HG03280 (cell line): Measurements from ENCODE around the gene ZDHHC3.
"Not testable (repeated sequence)": the region's sequence is repeated elsewhere in the genome, so short reads cannot be mapped to it uniquely, and the experiment has no call there.

Source experiments
- ATAC-seq: cut with Tn5 transposase; IDR thresholded peaks from one replicate; pipeline ENCODE4 v1.9.1; 2021; ENCODE audit warnings: mild to moderate bottlenecking, moderate library complexity; ENCODE audit not compliant: unreplicated experiment

The ZDHHC3 gene

DNA sequence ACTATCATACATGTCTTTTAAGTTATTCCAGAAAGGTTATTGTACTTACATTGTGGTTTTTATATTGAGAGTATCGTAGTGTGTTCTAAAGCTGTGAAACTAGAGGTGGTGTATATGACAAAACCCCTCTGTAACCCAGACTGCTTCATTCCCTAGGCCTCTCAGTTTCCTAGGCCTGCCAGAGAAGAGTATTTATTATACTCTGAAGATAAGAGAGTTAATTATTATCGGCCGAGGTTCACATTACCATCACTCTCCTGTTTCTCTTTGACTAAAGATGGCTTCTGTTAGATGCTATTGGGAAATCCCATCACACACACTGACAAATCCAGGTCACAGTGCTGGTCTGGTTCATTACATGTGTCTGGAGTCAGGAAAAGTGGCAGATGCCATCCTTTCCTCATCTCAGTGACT lies 20.6 kb upstream of the ZDHHC3 start:
- no peak for ATAC-seq

DNA sequence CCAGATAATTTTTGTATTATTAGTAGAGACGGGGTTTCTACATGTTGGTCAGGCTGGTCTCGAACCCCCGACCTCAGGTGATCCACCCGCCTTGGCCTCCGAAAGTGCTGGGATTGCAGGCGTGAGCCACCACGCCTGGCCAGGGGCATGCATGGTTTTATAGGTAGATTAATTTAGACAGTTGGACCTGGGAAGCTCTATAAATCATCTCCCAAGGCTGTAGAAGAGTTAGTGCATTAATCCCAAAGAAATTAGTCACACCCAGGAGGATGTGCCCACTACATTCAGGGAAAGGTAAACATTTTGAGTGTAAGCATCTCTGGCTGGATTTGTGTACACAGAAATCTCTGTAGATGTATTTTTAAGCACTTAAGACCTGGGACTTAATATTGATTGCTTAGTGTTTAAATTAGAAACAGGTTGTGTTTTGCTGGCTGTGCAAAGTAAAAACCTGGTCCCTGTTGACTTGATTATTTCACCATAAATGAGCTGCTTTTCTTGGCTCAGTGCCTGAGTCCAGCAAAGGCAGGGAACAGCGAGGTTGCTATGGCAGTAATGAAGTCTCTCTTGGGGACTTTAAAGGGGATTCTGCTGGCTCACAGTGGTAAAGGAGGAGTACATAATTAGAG lies 19.3 kb upstream of the ZDHHC3 start:
- ATAC-seq = no peak

DNA sequence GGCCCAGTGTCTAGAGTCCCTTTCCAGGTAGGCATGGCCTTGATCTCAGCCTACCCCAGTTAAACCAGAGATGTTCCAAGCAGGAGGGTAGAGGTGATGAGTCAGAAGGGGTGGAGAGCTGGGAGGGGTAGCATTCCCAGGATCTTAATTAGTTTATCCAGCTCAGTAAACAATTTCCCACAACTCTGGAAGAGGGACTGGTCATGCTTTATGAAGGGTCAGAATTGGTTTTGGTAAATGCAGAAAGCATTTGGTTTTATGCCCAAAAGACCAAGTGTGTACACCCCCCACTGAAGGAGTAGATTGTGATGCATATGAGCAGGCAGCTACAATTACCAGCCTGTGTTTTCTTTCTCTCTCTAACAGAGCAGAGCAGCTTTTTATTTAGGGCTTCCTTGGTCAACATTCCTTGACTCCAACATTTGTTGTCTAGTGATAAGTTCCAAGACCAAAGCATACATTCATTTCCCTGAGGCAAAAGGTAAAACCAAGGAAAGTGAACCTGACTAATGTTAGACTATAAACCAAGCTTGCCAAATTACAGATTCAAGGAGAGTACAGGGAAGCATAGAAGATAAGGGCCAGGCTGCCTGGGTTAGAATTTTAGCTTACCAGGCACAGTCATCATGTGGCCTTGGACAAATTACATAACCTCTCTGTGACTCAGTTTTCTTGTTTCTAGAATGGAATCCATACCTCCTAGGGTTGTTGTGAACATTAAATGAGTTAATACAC lies 17.7 kb upstream of the ZDHHC3 start:
- ATAC-seq = no peak

DNA sequence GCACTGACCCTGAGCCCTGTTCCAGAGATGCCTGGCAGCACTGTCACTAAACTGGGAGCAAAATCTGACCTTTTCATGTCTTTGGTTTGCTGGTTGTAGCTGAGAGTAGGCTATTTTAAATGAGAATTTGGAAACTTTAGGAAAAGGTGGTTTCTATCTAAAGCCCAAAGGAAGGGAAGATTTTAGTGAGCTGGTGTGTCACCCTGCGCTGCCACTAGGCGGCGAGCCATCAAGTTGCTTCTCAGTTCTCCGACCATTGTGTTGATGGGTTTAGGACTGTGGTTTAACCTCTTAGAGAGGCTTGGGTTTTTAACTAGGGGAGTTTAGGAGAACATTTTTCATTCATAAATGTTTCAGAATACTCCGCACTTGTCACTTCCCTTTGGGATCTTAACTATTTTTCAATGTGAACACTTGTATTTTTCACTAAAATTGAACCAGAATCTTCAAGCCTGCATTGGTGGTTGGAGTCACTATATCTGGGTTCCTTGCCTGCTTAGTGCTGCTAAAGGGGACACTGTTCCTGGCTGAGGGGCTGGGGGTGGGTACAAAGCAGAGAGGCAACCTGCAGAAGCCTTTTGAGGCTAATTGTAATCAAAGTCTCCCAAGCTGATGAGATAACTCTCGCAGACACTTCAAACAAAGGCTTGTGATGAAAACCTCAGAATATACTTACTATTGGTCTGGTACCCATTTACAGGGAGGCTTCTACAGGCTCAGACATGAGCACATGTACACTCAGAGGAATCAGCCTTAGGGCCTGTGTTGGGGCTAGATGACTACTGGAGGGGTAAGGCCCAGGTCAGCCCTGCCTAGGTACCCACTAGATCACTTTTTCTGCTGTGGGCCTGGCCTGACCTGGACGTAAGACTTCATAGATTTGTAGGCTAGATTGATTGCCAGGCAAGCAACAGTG lies 16.8 kb upstream of the ZDHHC3 start:
- no peak for ATAC-seq

DNA sequence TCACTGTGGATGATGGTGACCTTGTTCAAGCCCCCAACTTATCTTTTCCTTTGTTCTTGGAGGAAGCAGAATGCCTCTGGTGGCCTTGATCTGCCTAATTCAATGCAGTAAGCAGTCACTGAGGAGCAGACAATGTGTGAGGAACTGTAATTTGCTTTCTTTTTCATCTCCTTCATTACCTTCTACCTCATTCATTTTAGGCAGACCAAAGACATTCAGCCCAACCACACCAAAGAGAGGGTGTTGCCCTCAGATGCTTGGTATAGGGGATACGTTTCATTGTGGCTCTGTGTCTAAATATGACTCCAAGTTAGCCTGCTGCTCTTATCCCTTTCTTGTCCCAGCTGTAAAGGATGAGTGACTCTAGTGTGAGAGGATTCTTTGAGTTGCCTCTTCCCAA lies 15.4 kb upstream of the ZDHHC3 start:
- ATAC-seq = no peak

DNA sequence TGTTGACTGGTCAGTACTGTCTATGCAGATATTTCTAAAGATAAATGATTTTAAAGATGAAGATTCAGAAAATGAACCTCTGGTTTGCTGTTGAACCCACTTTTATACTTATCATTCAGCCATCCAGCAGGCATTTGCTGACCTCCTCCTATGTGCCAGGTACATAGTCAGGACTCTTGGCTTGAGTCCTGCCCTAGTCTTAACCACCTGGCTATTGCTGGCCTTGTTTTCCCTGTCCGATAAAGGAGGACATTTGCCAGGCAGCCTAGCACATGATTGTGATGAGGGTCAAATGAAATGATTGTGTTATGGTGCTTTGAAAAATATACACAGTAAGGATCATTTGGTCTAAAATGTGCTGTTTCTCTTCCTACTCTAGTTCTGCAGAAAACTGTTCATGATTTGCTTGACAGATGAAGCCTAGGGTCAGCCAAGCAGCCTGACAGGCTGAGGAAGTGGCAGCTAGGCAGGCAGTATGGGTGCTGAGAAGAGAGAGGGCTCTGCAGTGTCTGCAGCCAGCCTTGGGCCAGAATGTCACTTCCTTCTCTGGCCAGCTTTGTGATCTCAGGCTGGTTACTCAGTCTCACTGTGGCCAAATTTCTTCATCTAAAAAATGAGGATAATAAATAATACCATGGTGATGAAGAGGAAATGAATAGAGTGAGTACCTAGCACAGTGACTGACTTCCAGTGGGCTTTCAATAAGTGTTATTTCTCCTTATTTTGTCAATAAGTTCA lies 13.8 kb upstream of the ZDHHC3 start:
- no peak for ATAC-seq

DNA sequence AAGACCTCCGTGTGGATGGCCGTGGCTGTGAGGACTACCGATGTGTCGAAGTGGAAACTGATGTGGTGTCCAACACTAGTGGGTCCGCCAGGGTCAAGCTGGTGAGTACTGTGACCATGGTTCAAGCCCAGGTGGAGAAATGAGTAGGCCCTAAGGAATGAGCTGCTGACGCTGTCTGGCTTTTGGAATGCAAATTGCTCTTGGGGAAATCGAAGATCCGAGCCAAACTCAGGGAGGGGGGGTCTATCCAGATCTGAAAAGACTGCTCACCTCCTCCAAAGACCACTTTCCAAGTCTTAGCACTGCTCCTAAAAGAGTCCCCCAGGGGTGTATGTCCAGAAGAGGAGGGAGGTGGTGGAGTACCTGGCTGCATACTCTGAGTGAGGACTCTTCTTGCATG lies 13.2 kb upstream of the ZDHHC3 start:
- no peak for ATAC-seq

DNA sequence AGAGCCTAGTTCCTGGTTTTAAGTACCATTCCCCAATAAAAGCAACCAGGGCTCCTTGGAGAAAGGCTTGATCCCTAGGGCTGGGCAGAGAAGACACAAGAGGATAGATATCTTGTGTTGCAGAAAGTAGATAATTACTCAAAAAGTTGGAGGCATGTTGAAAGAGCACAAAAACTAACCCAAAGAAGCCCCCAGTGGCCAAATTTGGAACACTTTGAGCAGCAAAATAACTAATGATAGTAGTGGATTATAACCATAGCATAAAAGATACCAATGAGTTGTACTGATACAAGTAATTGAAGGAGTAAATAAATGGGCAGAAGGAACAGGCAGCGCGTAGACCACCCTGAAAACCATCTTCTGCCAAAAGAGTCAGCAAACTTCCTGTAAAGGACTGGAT lies 12.1 kb upstream of the ZDHHC3 start:
- ATAC-seq = no peak

DNA sequence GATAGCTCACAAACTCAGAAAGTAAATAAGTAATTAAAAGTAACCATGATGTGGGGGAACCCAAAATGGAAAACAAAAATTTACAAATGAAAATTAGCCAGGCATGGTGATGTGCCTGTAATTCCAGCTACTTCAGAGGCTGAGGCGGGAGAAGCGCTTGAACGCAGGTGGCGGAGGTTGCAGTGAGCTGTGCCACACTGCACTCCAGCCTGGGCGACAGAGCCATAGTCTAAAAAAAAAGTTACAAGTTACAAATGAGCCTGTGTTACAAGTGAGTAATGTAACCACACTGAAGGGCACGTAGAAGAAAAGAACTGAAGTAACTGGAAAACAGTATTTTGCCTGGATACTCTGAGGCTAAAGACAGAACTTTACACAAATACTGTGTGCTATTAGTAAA lies 11.4 kb upstream of the ZDHHC3 start:
- ATAC-seq = no peak

DNA sequence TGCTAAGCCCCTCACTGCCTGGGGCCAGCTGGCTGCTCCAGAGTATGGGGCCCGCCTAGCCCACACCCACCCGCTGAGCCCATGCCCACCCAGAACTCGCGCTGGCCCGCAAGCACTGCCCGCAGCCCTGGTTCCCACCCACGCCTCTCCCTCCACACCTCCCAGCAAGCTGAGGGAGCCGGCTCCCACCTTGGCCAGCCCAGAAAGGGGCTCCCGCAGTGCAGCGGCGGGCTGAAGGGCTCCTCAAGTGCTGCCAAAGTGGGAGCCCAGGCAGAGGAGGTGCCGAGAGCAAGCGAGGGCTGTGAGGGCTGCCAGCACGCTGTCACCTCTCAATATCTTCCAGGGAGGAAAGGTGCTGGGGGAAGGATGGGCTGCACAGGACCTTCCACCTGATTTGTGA lies 10.4 kb upstream of the ZDHHC3 start:
- ATAC-seq = not testable (repeated sequence)

DNA sequence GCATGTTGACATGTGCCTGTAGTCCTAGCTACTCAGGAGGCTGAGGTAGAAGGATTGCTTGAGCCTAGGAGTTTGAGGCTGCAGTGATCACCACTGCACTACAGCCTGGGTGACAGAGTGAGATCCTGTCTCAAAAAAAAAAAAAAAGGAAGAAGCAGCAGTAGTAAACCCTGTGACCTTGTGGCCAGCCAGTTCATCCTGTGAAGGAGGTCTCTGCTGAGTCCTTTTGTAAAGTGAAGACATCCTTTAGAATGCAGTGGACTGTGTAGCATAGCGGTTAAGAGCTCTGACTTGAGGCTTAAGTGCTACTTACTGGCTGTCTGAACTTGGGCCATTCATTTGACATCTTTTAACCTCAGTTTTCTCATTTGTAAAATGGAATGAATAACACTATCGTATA lies 8.4 kb upstream of the ZDHHC3 start:
- no peak for ATAC-seq

DNA sequence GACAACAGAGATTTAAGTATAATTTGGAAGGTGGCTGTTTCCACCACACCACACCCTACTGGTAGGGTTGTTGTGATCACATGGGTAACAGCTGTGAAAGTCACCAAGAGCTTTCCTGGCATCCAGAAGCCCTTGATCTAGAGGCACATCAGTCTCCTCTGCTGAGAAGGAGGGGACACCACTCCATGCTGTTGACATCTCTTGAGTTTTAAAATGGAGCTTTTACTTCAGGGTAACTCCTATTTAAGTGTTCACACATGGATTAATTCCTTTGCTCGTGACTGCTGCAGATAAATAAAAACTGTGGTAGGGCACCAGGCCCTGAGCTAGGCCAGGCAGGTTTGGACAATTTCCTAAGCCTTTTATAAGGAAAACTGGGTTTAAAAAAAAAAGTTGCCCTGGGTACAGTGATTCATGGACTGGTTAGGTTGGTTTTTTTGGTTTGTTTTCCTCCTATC lies 7.5 kb upstream of the ZDHHC3 start:
- no peak for ATAC-seq

DNA sequence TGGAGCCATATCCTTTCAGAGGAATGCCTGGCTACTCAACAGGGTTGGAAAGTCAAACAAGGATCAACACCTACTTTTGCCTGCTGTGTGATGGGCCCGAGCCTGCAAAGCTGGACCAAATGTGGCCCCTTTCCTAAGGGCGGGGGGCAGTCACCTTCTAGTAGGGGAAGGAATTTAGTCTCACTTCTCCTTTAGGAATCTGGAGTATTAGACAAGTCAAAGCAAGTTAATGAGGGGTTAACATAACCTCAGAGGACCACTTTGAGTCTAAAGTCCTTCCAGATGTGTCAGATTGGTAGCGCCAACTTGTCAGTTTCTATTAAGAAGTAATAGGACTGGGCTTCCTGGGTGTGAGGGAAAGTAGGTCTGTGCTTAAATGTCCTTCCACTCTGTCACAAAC lies 6.8 kb upstream of the ZDHHC3 start:
- no peak for ATAC-seq

DNA sequence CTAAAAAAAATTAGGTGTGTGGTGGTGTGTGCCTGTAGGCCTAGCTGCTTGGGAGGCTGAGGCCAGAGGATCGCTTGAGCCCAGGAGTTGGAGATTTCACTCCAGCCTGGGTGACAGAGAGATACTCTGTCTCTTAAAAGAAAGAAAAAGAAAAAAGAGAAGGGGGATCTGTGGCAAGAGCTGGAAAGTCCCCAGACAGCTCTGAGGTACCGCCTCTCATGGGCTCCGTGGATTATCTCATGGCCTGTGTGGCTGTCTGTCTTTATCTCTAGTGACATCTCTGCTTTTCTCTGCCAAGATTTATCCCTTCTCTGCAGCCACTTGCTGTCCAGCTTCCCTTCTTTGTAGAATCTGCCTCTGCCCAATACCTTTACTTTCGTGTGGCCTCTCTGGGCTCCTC lies 5.8 kb upstream of the ZDHHC3 start:
- ATAC-seq = no peak

DNA sequence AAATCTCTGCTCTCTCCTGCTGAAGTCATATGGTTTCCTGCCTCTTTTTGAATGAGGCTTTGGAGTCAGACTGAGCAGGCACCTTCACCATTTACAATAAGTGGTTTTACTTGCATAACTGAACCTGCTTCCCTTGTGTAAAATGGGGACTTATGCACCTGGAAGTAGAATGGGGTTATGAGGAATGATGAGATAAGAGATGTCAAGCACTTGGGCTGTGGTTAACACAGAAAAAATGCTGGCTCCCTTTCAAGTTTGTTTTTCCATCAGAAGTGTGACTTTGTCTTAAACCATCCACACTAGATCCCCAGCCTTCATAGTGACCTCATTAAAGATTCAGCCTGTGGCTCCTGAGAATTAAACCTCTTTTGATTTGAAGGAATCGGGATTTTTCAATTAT lies 5.2 kb upstream of the ZDHHC3 start:
- no peak for ATAC-seq

DNA sequence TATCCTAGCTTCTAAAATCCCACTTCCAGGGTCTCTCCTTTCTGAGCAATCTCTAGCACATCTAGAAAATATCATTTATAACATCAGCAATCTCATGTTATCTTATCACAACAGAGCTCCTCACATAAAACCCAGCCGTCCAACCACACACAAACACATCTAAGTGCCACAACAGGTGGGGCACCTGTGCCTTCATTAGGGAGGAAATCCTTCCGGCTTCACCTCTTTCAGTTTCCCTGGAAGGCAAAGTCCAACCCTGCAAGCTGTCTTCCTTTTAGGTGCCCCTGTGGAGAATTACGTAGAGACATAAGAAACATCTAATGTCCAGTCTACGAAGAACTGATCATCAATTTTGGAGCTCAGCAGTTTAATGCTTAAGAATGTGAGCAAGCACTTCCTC lies 1.6 kb downstream of the ZDHHC3 start:
- ATAC-seq = no peak

DNA sequence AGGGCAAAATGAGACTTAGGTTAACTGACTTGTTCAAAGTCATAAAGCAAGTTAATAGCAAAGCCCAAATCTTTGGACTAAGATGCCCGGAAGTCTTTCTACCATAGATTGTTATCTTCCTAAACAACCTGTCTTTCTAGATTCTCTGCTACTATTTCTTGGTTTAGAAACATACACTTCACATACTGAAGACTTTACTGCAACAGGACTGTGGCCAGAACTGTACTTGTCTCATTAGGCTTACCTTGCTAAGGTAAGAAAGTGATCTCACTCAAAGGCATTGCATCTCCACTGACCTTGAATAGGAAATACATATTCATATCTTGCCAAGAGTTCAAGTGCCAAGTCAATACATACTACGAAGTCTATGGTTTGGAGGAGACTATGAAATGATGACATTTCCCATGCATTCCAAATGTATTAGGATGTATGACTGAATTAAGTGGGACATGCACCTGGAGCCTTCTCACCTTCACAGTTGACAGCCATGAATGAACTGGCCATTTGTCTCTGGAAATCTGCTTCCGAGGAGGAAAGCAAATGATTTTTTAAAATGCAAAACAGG lies 5.0 kb downstream of the ZDHHC3 start:
- ATAC-seq = no peak

DNA sequence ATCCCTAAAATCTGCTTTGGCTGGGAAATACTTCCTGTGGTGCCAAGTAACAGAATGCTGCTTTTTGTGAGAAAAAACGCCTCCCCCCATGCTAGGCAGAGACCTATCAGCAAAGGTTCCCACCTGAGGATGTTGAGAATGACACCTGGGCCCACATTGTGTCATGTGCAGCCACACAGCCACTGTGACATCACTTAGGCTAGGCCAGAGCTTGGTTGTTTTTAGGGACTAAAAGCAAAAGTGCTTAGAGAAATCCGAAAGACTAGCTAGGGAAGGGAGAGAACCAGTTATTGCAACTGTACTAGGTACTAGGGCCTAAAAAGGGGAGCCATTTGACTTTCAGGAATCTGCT lies 6.2 kb downstream of the ZDHHC3 start:
- ATAC-seq = no peak

DNA sequence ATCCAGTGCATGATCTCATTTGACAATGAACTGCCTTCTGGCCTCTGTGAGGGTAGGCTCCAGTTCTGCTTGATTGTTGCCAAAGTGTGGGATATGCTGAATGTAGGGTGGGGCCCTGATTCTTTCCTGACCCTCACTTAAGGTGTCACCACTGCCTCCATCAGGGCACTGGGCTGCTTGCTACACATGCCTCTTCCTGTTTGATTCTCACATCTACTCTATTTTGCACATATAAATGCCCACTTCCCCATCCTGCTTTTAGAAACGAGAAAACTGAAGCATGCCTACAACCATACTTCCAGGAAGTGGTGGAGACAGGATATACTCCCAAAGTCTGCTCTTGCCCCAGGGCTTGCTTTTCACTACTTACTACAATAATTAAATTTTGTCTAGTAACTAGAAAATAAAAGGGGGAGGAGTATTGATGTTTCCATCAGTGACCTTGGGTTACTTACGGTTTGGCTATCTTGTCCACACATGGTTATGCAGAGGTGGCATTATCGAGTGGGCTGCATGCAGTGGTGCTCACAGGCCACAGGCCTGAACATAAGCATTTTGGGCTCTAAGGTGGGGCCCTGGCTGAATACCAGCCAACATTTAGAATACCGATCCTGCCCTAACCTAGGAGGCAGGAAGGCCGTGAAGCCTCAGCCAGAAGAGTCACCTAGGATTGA lies 6.7 kb downstream of the ZDHHC3 start:
- ATAC-seq = no peak

DNA sequence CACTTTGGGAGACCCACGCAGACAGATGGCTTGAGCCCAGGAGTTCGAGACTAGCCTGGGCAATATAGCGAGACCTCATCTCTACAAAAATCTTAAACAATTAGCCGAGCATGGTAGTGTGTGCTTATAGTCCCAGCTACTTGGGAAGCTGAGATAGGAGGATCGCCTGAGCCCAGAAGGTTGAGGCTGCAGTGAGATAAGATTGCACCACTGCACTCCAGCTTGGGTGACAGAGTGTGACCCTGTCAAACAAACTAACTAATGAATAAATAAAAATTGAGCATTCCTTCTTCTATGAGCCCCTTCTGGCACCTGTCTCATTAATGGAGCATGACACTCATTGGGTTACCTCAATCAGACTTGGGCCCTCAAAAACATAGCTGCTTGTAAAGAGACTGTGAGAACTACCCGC lies 7.5 kb downstream of the ZDHHC3 start:
- no peak for ATAC-seq
